Loucy (cell line): ENCODE data around the gene GOLGA6D.

Experiments
- EZH2phosphoT487 ChIP-seq: fragments of 200-600 bp; IDR thresholded peaks from 2 replicates; pipeline ENCODE4 v1.6.1; 2018; ENCODE audit warnings: antibody characterized with exemption, mild to moderate bottlenecking, moderate library complexity, borderline replicate concordance
- TF ChIP-seq, protein P1 (sequence below): fragments of 200-600 bp; sonication (generic); conservative IDR thresholded peaks from 2 replicates; pipeline ENCODE4 v1.5.1; 2014; ENCODE audit warnings: mild to moderate bottlenecking, antibody characterized with exemption, low read length

DNA sequence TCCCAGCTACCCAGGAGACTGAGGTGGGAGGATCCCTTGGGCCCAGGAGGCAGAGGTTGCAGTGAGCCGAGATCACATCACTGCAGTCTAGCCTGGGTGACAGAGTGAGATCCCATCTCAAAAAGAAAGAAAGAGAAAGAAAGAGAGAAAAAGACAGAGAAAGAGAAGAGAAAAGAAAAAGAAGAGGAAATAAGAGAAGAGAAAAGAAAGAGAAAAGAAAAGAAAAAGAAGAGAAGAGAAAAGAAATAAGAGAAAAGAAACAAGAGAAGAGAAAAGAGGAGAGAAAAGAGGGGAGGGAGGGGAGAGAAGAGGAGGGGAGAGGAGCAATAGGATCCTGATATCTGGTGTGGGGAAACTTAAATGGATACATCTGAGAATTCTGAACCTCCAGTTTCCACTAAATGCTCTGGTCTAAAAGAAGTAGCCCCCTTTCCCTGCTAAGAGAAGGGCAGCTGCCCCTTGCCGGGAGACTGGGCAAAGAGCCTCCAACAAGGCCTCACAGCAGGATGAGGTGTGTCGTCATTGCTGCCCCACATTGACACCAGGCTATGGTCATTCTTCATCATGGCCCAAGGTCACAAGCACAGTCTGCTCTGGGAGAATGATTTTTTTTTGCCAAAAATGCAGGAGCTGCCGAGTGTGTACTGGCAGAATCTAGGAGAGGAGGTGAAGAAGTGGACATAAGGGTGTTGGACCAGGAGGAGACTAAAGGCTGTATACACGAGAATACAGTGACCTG is 32.1 kb downstream of the GOLGA6D start:
- TF ChIP-seq, protein P1, sequence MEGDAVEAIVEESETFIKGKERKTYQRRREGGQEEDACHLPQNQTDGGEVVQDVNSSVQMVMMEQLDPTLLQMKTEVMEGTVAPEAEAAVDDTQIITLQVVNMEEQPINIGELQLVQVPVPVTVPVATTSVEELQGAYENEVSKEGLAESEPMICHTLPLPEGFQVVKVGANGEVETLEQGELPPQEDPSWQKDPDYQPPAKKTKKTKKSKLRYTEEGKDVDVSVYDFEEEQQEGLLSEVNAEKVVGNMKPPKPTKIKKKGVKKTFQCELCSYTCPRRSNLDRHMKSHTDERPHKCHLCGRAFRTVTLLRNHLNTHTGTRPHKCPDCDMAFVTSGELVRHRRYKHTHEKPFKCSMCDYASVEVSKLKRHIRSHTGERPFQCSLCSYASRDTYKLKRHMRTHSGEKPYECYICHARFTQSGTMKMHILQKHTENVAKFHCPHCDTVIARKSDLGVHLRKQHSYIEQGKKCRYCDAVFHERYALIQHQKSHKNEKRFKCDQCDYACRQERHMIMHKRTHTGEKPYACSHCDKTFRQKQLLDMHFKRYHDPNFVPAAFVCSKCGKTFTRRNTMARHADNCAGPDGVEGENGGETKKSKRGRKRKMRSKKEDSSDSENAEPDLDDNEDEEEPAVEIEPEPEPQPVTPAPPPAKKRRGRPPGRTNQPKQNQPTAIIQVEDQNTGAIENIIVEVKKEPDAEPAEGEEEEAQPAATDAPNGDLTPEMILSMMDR, result no peak
- no peak for TF ChIP-seq EZH2phosphoT487
